SU-DHL-6 (cell line): Measurements from ENCODE around the gene DAGLB.

Source experiments
- CTCF ChIP-seq: fragments of 200-600 bp; sonication (generic); IDR thresholded peaks from one replicate; pipeline ENCODE4 v1.5.1; 2017; ENCODE audit warnings: antibody characterized with exemption, mild to moderate bottlenecking, low read length, moderate library complexity; ENCODE audit not compliant: insufficient read depth, poor library complexity, severe bottlenecking
- EZH2phosphoT487 ChIP-seq: fragments of 200-600 bp; sonication (generic), shearing (Covaris generic); conservative IDR thresholded peaks from 2 replicates; pipeline ENCODE4 v1.6.1; 2018; ENCODE audit warnings: mild to moderate bottlenecking, antibody characterized with exemption, low read length, moderate library complexity, mixed read lengths

GRCh38 chr7:6438427-6438826 is 9.3 kb downstream of the DAGLB start:
- TF ChIP-seq CTCF (no peak), EZH2phosphoT487 (no peak)
